HG03469 (cell line): ENCODE results near the gene CYTH4.
"Not testable (repeated sequence)": the region's sequence is repeated elsewhere in the genome, so short reads cannot be mapped to it uniquely, and the experiment has no call there.

Experiments used
- ATAC-seq: cut with Tn5 transposase; IDR thresholded peaks from one replicate; pipeline ENCODE4 v1.9.1; 2021; ENCODE audit warnings: mild to moderate bottlenecking, moderate library complexity, moderate number of reproducible peaks; ENCODE audit not compliant: unreplicated experiment

The CYTH4 gene

GRCh38 chr22:37245740-37246139 lies 36.6 kb upstream of the CYTH4 start:
- ATAC-seq = no peak

GRCh38 chr22:37248251-37248650 lies 34.1 kb upstream of the CYTH4 start:
- no peak for ATAC-seq

- no peak for ATAC-seq
Observed at GRCh38 chr22:37249986-37250385, 32.3 kb upstream of the CYTH4 start.

GRCh38 chr22:37251836-37252235 lies 30.5 kb upstream of the CYTH4 start:
- ATAC-seq = not testable (repeated sequence)

- ATAC-seq = no peak
Observed at GRCh38 chr22:37253126-37253660, 29.1 kb upstream of the CYTH4 start.

- ATAC-seq = no peak
Observed at GRCh38 chr22:37254209-37254866, 28.0 kb upstream of the CYTH4 start.

GRCh38 chr22:37254867-37255233 lies 27.5 kb upstream of the CYTH4 start:
- ATAC-seq = no peak

- ATAC-seq = no peak
Observed at GRCh38 chr22:37255558-37256006, 26.7 kb upstream of the CYTH4 start.

- ATAC-seq = no peak
Observed at GRCh38 chr22:37256075-37256726, 26.1 kb upstream of the CYTH4 start.

GRCh38 chr22:37258005-37258752 lies 24.1 kb upstream of the CYTH4 start:
- ATAC-seq = no peak

GRCh38 chr22:37258753-37259401 lies 23.4 kb upstream of the CYTH4 start:
- ATAC-seq = no peak

GRCh38 chr22:37259540-37260029 lies 22.7 kb upstream of the CYTH4 start:
- ATAC-seq = no peak

- ATAC-seq = no peak
Observed at GRCh38 chr22:37260155-37260795, 22.0 kb upstream of the CYTH4 start.

GRCh38 chr22:37260901-37261336 lies 21.4 kb upstream of the CYTH4 start:
- ATAC-seq = no peak

GRCh38 chr22:37262346-37262745 lies 20.0 kb upstream of the CYTH4 start:
- no peak for ATAC-seq

- no peak for ATAC-seq
Observed at GRCh38 chr22:37263966-37264887, 18.1 kb upstream of the CYTH4 start.

- no peak for ATAC-seq
Observed at GRCh38 chr22:37266581-37267134, 15.7 kb upstream of the CYTH4 start.

- ATAC-seq = no peak
Observed at GRCh38 chr22:37267135-37267587, 15.1 kb upstream of the CYTH4 start.
